NCI-H2107 treated with DMSO at 0.1 percent for 48 hours (cell line): ENCODE measurements around the gene CTNNA3.
"Not testable (repeated sequence)": the region's sequence is repeated elsewhere in the genome, so short reads cannot be mapped to it uniquely, and the experiment has no call there.

ENCODE experiments used
- DNase-seq: peaks from one replicate; lab custom pipeline; 2025; ENCODE audit not compliant: unreplicated experiment; lab: John Stamatoyannopoulos, UW

Gene CTNNA3

GRCh38 chr10:67519434-67519833 is 176.6 kb downstream of the CTNNA3 start:
- no peak for DNase-seq

DNA sequence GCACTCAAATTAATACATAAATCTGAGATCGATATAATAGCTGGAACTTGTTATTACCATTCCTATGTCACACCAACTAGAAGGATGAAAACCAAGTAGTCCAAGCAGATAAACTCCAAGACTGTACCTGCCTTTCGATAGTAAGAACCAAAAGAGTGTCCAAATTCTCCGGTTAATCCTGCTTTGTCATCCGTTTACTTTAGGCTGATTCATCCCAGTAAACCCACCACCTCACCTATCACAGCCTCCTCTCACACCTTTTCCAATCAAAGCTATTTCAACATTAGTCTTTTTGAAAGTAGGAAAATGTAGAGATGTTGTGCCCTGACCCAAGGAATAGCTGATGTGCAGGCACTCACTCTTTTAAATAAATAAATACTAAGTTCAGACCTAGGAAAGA is 177.2 kb downstream of the CTNNA3 start:
- no peak for DNase-seq

DNA sequence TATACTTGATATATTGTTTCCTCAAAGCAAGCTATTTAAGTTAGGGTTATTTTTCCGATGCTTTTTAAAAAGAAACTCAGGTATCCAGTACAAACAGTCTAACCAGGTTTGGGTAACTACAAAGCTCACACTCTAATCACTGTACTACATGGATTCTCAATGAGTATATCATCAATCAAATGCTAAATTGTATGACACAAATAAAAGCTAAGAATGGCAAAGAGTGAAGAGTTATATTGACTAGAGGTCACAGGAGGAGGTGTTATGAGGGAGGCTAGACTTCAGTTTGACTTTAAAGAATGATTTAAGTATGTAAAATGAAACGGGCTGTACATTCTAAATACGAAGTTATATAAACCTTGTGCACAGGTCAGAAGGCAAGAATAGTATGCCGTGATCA is 178.0 kb downstream of the CTNNA3 start:
- no peak for DNase-seq

- no peak for DNase-seq
Measured at GRCh38 chr10:67506757-67507091, 189.3 kb downstream of the CTNNA3 start.

GRCh38 chr10:67506083-67506756 is 189.8 kb downstream of the CTNNA3 start:
- no peak for DNase-seq

DNA sequence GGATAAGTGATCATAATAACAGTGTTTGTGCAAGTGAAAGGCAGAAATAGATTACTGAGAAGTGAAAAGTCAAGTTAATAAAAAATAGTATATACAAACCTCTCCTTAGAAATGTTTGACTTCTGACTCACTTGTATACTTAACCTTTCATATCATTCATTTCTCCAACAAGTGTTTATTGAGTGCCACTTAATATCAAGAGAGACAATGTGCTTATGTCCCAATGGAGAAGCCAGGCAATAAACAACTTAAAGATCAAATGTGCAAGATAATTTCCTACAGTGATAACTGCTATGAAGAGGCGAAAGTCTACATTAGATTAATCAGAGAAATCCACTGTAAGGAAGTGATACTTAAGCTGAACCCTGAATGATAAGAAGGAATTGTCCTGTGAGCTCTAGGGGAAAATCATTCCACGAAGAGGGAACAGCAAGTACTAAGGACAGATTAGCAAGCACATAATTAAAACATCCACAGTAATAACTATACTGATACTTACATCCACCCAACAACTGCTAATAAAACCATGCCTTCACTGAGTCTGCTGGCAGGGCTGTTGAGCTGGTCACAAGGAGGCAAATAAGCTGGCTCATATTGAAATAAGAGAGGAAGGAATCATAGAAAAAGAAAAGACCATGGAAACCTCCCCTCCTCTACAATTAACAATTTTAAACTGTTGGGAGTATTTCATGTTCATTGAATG is 203.5 kb downstream of the CTNNA3 start:
- no peak for DNase-seq

DNA sequence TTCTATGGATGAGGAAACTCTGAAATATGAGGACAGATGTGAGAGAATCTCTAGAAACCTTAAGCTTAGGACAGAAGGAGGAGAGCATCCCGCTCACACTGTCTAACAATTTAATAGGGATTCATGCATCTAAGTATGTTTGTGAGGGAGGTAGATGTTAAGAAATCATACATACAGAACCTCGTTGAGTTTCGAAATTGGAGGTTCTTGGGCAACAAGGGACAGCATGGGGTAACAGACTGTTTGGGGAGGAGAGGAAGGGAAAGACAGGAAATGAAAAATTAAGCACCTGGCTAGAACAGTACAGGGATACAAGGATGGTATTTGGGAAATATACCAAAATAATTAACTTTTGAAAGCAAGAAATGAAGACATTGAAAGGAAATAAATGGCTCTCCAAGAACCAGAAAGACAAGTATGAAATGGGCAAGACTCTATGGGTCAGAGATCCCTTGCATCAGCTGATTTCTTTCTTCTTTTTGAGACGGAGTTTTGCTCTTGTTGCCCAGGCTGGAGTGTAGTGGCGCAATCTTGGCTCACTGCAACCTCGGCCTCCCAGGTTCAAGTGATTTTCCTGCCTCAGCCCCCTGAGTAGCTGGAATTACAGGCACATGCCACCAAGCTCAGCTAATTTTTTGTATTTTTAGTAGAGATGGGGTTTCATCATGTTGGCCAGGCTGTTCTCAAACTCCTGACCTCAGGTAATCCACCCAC is 207.9 kb downstream of the CTNNA3 start:
- DNase-seq = no peak

- no peak for DNase-seq
Measured at GRCh38 chr10:67487199-67487598, 208.8 kb downstream of the CTNNA3 start.

DNA sequence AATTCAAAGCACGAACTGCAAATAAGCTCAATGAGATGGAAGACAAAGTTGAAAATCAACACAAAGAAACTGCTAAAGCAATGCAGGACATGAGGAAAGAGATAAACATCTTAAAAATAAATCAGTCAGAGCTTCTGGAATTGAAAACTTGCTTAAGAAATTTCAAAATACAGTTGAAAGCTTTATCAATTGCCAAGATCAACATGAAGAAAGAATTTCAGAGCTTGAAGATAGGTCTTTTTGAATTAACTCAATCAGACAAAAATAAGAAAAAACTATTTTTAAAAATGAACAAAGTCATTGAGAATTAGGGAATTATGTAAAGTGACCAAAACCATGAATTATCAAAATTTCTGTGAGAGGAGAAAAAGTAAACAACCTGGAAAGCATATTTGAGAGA is 218.1 kb downstream of the CTNNA3 start:
- no peak for DNase-seq

GRCh38 chr10:67476201-67476600 is 219.8 kb downstream of the CTNNA3 start:
- DNase-seq = no peak

- DNase-seq = no peak
Measured at GRCh38 chr10:67473850-67474633, 222.0 kb downstream of the CTNNA3 start.

GRCh38 chr10:67471022-67471421 is 225.0 kb downstream of the CTNNA3 start:
- no peak for DNase-seq

- no peak for DNase-seq
Measured at GRCh38 chr10:67464278-67464677, 231.7 kb downstream of the CTNNA3 start.

DNA sequence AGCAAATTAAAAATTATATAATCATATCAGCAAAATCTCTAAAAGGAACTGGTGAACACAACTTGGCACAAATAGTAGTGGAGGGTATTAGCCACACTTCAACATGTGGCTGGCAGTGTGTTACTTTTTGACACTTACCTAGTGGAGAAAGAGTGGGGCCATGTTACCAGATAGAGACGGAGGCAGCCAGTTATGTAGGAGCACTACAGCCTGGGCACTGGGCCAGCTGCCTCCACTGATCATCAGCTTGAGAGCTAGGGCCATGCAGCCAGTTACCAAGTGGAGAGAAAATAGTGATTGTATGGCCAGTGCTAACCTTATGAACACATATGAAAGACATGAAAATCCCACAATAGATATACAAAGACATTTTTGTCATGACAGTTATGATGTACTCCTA is 243.1 kb downstream of the CTNNA3 start:
- DNase-seq = no peak

DNA sequence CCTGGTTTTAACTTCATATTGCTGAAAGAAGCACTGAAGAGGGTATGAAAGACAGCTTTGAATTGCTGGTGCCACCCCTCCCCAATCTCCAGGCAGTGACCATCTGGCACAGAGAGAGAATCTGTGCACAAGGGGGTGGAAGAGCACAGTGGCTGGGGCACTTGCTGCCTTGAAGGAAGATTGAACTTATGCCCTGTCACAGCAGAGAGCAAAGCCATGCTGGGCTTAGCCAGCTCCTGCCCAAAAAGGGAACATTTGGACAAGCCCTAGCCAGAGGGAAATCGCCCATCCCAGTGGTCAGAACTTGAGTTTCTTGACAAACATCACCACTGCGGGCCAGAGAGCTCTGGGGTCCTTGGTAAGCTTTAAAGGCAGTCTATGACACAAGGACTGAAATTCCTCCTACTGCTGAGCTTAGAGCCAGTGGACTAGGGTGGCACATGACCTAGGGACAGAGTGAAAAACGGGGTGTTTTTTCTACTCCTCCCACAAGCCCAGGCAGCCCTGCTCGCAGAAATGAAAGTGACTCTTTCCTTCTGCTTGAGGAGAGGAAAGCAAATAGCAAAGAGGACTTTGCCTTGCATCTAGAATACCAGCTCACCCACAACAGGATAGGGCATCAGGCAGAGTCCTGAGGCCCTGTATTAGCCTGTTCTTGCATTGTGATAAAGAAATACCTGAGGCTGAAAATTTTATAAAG is 257.2 kb downstream of the CTNNA3 start:
- no peak for DNase-seq

DNA sequence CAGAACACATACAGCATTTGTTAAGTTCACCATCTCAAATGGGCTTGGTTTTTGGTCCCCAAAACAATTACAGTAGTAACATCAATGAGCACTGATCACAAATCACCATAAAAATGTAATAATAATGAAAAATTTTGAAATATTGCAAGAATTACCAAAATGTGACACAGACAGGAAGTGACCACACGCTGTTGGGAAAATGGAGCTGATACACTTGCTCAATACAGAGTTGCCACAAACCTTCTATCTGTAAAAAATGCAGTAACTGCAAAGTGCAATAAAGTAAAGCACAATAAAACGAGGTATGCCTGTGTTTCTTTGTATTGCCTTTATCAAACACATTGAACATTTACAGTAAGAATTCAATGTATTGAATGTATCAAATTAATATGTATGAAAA is 262.7 kb downstream of the CTNNA3 start:
- DNase-seq = no peak

DNA sequence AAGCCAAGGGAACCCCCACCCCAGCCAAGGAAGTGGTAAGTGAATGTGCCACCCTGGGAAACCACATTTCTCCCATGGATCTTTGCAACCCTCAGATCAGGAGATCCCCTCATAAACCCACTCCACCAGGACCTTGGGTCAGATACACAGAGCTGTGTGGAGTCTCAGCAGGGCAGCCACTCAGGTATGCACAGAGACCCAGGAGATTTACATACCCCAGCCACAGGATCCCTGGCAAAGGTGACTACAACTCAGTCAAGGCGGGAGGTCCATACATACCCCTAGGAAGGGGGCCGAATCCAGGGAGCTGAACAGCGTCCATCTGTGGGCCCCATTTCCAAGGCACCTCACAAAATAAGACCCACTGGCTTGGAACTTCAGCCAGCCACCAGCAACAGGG is 293.4 kb downstream of the CTNNA3 start:
- no peak for DNase-seq

GRCh38 chr10:67401711-67402110 is 294.3 kb downstream of the CTNNA3 start:
- DNase-seq = no peak

- DNase-seq = not testable (repeated sequence)
Measured at GRCh38 chr10:67386841-67387533, 309.0 kb downstream of the CTNNA3 start.

GRCh38 chr10:67386260-67386659 is 309.7 kb downstream of the CTNNA3 start:
- DNase-seq = no peak
